NCI-H2081 treated with DMSO at 0.1 percent for 48 hours (cell line): ENCODE data around the gene NRG2.

Experiments used
- DNase-seq: peaks from one replicate; lab custom pipeline; 2025; lab: John Stamatoyannopoulos, UW

Gene NRG2

DNA sequence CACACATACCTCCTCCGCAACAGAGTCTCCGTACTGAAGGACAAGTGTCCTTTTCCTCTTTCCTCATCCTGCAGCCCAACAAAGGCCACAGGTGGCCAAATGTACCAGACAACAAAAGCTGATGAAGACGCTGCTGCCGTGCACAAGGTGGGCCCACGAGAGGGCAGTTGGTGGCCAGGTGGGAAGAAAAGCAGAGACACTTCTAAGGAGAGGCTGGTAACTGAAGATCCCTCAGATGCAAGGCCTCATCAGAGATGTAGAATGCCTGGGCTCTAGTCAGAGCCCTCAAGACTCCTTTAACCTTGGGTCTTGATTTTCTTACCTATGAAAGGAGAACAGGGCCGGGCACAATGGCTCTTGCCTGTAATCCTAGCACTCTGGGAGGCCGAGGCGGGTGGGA, 75.7 kb downstream of the NRG2 start:
- no peak for DNase-seq

DNA sequence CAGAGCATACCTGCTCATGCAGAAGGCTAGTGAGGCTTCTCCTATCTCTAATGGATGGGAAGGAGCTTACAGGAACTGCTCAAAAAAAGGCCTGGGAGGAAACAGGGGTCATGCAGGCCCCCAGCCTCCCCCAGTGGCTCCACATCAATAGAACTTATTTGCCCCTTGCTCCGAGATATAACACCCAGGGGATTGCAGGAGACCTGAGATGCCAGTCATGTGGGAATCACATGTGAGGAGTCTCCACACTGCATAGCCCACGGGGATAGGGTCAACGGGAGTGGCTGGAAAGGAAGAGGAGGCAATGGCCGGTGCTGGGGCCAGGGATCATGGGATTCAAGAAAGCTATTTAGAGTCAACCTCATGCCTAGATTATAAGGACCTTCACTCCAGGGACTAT, 76.2 kb downstream of the NRG2 start:
- no peak for DNase-seq

DNA sequence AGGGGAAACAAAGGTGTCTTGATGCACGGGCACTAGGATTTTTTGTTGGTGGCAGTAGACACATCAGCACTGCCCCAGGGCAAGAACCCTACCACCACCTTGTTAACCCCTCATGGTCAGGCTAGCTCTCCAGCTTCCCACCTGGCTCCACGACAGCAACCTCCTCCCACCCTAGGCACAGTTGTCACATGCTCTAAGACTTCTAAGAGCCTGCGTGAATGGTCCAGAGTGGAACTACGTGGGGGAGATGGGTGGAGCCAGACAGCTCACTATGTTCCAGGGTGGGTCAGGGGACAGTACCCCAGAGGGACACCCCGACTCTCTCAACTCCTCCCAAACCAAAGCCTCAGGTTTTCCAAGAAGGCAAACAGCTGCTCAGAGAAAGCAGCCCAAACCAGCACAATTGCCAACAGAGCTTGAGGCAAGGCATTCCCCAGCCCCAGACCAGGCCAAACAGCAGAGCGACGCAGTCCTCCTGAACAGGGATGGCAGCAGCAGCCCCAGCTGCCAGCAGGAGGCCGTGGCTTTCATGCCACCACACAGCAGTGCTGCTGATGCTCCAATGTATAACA, 78.0 kb downstream of the NRG2 start:
- no peak for DNase-seq

DNA sequence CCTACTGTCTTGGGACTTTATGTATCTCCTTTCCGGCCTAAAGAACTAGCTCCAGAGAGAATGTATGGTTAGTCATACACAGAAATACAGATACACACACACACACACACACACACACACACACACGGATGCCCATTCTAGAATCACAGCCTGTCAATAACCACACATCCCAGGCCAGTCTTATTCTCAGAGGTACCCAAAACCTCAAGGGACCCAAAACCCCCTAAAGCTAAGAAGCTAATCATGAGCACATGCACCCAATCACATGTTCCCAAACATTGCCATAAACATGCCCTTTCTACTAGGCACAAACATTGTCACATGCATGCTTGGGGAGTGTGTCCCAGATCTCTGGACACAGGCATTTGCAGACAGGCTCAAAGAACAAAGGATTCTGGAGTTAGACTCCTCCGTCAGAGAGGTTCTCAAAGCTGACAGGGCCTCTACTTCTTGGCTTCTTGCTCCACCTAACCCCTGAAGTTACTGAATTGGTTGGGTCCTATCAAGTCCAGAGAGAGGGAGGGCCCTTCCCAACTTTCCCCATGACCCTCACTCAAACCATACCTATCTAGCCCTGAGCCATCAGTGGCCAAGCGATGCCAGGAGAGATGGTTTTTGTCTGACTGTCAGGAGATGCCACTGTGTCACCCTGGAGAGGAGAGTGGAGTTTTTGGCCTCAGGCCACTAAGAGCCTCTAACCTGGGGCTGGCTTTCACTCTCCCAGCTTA, 78.7 kb downstream of the NRG2 start:
- no peak for DNase-seq

DNA sequence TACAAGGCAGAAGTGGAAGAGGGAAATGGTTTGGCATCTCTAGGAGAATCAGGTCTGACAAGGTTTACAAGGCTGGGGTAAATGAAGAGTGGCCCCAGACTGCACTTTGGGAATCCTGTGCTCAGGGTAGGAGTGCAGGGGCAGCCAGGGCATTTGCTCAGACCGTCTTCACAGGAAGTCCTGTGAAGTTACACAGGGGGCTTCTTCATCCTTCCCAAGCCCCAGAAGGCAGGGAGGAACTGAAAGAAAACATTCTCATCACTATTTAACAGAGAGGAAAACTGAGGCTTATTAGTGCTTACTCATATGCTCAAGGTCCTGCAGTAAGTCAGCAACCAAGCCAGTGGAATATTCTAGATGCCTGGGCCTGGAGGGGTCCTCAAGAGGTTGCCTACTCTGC, 80.7 kb downstream of the NRG2 start:
- no peak for DNase-seq

DNA sequence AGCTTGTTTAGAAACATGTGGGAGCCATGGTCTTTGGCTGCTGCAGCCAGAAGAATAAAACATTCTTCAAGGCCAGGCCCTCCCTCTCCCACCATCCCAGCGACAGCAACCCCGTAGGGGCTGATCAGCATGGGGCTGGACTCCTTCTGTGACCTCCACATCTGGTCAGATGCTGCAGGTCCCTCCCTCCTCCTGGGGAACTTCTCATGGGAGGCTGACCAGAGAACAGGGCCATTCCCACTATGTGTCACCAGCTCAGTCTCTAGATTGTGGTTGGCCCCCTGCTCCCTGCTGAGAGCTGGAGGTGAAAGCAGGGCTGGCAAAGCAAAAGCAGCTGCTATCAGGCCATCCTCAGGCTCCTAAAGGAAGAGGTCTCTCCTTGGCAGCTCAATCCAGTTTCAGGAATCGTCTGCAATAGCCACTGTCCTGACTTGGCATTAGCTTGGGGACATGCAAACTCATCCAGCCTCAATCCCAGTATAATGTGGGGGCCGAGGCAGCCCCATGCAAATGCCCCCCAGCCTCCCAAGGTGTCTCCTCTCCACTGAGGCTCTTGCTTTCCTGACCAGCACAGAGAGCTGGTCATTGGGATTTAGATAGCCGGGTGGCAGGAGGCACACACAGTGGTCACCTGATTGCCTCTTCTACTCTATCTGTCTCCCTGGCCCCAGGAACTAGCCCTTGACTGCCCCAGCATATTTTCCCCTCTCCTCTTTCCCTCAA, 81.5 kb downstream of the NRG2 start:
- DNase-seq = no peak

DNA sequence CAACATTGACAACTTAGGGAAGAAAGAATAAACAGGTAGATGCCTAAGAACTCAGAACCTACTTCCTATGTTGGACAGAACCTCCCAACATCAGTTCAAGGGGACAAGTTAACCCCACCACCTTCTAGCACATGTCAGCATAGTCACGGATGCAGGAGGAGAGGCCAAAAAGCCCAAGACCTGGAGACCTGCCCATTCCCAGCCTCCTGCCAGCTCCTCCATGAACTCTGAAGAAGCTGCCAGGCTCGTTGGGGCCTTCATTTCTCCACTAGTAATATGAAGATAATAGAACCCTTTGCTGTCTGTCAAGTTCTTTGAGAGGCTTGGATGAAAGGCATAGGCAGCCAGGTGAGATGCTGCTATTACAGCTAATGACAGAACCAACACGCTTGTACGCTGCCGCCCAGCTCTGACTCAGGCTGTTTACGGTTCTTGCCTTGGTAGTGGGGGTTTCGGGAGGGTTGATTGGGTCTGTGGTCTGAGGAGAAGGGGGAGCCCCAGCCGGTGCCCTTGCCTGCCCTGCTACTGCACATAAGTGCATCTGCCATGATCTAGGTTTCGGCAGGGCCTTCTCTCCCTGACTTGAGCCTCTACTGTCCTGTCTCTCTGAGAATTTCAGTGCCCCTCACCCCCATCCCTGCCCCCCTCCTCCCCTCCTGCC, 82.2 kb downstream of the NRG2 start:
- DNase-seq = no peak

DNA sequence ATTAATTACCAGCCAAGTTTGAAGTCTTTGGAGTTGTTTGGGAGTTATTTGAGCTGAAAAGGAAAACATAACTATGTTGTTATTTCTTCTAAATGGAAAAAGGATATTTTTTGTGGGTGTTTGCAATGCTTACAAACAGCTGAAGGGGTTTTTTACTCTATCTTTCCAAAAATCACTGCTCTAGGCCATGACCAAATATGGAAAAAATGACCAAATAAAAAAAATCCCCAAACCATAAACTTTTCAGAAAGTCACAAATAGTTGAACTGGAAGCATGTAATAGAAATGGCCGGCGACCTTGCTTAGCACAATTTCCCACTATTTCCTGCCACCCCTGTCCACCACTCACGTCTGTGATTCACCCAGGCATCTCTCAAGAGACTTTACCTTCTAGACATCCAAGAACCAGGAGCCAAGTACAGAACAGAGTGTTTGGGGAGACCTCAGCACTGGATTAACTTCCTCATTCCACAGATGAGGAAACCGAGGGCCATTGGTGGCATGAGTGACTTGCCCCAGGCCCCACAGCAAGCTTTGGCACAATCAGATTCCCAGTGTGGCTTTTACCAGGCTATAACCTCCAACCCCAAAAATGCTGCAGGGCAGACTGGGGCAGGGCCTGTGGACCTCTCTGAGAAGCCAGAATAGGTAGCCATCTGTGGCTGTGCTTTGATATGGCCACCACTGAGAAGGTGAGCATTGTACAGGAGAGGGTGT, 84.5 kb downstream of the NRG2 start:
- DNase-seq = no peak

DNA sequence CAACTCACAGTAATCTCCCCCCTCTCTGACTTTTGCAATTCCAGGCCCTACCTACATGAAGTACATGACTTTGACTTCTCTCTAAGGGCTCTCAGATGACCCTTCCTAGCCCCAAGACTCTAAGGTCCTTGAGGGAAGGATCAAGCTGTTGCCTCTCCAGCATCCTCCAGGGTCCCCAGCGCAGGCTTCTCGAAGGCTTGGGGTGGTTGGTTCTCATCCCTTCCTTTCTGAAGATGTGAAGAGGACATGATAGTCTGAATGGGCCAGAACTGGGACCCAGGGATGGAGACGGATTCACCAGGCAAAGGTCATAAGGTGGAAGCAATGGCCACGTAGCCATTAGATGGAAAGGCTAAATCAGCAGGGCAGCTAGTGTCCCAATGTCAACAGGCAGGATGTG, 86.8 kb downstream of the NRG2 start:
- DNase-seq = no peak

DNA sequence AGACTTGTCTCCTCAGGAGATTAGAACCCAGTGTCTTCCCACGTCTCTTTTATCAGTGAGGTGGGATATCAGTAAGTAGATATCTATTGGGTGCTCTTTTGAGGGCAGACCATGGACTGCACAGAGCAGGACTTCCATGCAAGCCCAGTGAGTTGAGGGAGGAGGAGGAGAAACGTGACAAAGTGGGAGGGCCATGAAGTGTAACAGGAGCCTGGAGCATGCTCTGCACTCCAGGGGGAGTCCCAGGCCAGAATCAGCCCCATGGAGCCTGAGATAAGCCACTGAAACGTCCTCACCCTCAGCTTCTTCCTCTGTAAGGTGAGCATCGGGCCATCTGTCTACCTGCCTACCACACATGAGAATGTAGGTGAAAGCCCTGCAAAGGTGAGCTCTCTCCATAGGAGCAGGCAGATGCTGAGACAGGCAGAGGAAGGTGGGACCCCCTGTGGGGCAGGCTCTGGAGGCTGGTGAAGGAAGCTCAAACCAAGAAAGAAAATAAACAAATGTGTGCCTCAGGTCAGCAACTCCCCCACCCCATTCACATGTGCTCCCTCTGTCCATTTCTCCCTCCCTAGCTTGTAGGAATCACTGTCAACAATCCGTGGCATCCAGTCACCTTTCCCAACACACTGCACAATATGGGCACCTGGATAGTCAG, 87.4 kb downstream of the NRG2 start:
- no peak for DNase-seq

DNA sequence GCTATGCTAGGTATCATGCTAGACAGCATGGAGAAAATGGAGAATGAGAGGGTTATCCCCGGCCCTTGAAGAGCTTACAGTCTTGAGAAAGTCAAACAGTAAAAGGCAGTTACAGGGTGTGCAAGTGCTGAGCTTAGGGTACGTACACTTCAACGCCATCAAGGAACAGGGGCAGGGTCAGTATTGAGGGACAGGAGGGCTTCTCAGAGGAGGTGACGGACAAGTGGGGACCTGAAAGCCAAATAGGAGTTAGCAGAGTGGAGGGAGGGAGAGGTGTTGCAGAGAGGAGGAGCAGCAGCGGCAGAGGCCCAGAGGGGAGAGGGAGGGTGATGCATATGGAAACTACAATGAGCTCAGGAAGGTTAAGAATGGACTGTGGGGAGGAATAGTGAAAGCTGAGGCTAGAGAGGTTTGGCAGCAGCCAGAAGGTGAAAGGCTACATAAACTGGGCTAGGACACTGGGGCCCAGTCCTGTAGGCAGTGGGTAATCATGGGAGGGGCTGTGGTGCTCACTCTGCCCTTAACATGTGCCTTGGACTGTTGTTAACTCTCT, 88.0 kb downstream of the NRG2 start:
- no peak for DNase-seq

DNA sequence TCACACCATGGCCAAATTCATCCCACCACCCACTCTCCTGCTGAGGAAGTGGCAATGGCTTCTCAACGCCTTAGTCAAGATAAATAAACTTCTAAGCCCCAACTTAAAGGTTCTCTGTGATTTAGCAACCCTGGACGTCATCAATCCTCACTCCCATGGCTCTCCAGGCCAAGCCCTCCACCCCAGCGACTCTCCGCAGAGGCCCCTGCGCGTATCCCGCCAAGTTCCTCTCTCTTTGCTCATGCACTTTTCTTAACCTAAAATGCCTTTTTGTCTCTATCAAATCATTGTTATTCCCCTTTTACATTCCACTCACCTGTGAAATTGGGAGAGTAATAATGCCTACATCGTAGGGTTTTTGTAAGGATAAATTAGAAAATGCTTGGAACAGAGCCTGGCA, 88.6 kb downstream of the NRG2 start:
- DNase-seq = no peak

DNA sequence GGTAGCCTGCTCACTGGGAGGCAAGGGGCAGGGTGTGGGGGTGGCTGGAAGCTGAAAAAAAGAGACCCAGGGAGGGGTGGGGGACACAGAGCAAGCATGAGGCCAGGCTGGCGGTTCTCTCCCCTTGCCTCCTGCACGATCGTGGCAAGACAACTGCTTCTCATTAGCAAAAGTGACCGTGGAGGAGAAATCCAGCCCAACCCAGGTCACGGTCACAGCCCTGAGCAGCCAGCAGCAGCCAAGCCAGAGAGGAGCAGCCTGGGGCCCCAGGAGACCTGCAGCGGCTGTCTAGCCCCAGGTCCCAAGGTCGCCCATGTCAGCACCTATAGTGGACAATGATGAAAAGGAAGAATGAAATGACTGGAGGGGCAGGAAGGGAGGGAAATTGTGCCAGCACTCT, 89.1 kb downstream of the NRG2 start:
- no peak for DNase-seq

DNA sequence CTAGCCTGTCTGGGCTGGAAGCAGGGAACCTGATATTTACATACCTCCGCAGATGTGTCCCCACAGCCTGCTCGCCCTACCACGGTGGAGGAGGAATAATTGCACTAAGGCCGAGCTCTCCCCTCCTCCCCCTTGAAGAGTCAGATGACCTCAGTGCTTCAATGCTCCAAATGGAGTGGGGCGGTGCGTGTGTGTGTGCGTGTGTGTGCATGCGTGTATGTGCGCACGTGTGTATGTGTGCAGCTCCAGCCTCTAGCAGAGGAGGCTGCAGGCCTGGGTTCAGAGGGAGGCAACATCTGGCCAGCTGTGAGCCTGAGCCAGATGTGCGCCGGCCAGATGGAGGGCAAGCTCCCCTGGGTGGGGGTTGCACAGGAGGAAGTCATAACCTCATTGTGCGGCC, 90.5 kb downstream of the NRG2 start:
- no peak for DNase-seq

DNA sequence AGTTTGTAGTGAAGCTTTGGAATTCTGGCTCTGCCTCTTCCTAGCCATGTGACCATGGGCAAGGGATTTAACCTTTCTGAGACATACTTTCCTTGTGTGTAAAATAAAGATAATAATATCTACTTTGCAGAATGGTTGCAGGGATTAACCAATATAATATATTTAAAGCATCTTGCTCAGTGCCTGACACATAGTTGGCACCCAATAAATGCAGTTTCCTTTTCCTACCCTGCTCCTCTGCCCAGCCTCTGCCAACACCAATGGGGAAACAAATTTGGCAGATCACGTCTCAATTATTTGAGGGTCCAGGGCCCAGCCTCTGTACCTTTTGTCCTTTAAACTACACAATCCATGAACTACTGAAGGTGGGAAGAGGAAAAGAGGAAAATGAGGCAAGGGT, 91.1 kb downstream of the NRG2 start:
- DNase-seq = no peak

DNA sequence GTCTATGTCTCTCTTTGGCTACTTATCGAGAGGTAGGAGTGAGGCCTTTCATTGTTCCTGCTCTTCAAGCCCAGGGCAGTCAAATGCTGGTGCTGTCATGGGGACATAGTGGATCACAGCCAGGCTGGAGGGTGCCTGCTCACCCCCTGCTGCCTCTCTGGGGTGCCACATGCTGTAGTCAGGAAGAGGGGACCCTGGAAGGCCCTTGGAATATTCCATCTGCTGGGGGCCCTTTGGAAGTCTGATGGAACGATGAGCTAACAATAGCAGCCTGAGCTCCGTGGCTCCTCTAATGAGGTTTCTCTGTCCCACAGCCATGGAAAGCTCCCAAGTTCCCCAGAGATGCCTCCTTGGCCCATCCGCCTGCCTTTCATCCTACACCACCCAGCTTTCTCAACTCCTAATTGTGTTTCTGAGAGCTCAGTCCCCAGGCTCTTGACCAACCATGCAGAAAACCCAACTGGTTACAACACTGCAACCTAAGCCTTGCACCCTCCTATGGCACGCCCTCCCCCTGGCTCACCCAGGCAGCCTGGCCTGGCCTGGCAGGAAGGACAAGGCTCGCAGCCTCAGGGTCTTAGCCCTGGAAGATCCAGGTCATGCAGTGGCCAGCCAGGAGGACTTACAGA, 91.7 kb downstream of the NRG2 start:
- DNase-seq = no peak

DNA sequence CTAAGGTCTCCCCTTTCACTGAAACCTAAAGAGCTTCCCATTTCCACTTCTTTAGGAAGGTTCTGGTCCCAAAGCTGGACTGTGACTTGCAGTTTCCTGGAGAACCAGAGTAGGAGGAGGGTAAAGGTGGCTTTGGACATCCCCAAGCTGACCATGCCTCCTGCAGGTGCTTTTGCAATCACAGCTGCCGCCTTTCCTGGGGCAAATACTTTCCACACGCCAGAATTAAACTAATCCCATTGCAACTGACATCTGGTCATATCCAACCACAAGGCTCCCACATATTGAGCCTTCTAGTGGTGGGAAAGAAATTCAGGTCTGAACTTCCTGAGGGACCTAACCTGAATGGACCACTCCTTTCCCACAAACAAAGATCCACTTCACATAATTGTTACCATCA, 92.7 kb downstream of the NRG2 start:
- no peak for DNase-seq

DNA sequence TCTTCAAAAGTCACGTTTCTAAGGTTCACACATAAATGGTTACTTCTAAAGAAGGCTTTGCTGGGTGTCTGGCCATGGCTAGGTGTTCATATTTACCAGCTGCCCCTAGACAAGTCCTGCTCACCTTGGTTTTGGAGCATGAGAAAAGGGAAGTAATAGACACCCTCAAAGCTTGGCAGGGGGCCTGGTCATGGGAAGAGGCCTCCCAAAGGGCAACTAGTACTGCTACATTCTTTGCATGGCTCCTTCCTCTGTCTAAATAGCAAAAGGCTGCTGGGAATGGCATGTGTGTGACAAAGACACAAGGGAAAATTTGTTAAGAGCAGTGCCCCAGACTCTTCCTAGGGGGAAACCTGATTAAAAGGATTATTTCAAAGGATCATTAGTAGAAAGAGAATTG, 93.4 kb downstream of the NRG2 start:
- no peak for DNase-seq

DNA sequence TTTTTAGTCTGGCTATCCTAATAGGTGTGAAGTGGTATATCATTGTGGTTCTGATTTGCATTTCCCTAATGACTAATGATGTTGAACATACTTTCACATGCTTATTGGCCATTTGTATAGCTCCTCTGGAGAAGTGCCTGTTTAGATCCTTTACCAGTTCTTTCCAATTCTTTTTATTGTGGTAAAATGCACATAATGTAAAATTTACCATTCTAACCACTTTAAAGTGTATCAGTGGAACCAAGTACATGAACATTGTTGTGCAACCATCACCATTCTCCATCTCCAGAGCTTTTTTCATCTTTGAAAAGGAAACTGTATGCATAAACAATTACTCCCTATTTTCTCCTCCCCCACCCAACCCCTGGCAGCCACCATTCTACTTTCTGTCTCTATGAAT, 95.4 kb downstream of the NRG2 start:
- DNase-seq = no peak

DNA sequence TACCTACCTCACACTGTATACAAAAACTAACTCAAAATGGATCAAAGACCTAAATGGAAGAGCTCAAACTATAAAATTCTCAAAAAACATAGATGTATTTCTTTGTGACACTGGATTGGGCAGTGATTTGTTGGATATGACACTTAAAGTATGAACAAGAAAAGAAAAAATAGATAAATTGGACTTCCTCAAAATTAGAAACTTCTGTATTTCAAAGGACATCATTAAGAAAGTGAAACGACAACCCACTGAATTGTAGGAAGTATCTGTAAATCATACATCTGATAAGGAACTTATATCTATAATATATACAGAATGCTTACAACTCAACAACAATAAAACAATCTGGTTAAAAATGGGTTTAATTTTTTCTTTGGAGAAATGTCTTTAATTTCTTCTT, 96.7 kb downstream of the NRG2 start:
- no peak for DNase-seq

DNA sequence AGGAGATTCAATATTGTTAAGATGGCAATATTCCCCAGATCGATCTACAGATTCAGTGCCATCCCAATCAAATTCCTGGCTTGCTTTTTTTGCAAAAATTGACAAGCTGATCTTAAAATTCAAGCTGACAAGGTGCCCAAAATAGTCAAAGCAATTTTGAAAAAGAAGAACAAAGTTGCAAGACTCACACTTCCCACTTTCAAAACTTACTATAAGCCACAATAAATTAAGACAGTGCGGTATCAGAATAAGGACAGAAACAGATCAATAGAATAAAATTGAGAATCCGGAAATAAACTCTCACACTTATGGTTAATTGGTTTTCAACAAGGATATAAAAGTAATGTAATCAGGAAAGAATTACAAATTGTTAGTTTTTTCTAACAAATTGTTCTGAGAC, 97.1 kb downstream of the NRG2 start:
- no peak for DNase-seq
